Neural cell (in vitro differentiated cells): ENCODE results near the gene AGBL1. TPM values are rescaled to one million over a fixed set of nuclear protein-coding genes. Genes with fewer than 3 reads are reported as not detected.

Experiments used
- H2AFZ ChIP-seq: fragments of 200-600, 300-800 bp; sonication (generic), shearing (Covaris generic); 2 replicates; pipeline ENCODE4 v1.6.0; 2014; ENCODE audit warnings: low read depth, mild to moderate bottlenecking, antibody characterized with exemption, low read length, moderate library complexity
- H3F3A ChIP-seq: fragments of 200-600 bp; shearing (Covaris generic); 2 replicates; pipeline ENCODE4 v1.6.1; 2016; ENCODE audit warnings: mild to moderate bottlenecking, moderate library complexity, mixed read lengths, antibody characterized with exemption, low read length; ENCODE audit not compliant: insufficient read depth, poor library complexity, severe bottlenecking
- H3K27ac ChIP-seq: fragments of 200-600, 300-800 bp; sonication (generic), shearing (Covaris generic); 2 replicates; pipeline ENCODE4 v1.5.1; 2014; ENCODE audit warnings: mild to moderate bottlenecking, low read length, moderate library complexity
- H3K27me3 ChIP-seq: fragments of 300-800, 200-600 bp; sonication (generic), shearing (Covaris generic); 2 replicates; pipeline ENCODE4 v1.6.0; 2014; ENCODE audit warnings: mild to moderate bottlenecking, low read depth, low read length, moderate library complexity; ENCODE audit not compliant: insufficient read depth
- H3K36me3 ChIP-seq: fragments of 300-800, 200-600 bp; sonication (generic), shearing (Covaris generic); 2 replicates; pipeline ENCODE4 v1.5.1; 2014; ENCODE audit warnings: mild to moderate bottlenecking, antibody characterized with exemption, low read length, moderate library complexity; ENCODE audit not compliant: insufficient read depth
- H3K4me2 ChIP-seq: fragments of 300-800, 200-600 bp; sonication (generic), shearing (Covaris generic); 2 replicates; pipeline ENCODE4 v1.6.0; 2014; ENCODE audit warnings: mild to moderate bottlenecking, low read length
- H3K4me3 ChIP-seq: fragments of 300-800, 200-600 bp; sonication (generic), shearing (Covaris generic); 2 replicates; pipeline ENCODE4 v1.5.1; 2014; ENCODE audit warnings: mild to moderate bottlenecking, low read length, moderate library complexity
- H3K79me2 ChIP-seq: fragments of 200-600 bp; shearing (Covaris generic); replicated peaks from 2 replicates; pipeline ENCODE4 v1.6.0; 2014; ENCODE audit warnings: mild to moderate bottlenecking, low read length, moderate library complexity; ENCODE audit not compliant: insufficient read depth
- H3K9ac ChIP-seq: fragments of 300-800, 200-600 bp; sonication (generic), shearing (Covaris generic); 2 replicates; pipeline ENCODE4 v1.6.1; 2016; ENCODE audit warnings: mild to moderate bottlenecking, low read length, mixed read lengths
- H3K9me2 ChIP-seq: fragments of 200-600 bp; shearing (Covaris generic); 2 replicates; pipeline ENCODE4 v1.6.1; 2016; ENCODE audit warnings: mild to moderate bottlenecking, low read length, mixed read lengths; ENCODE audit not compliant: insufficient read depth
- H3K9me3 ChIP-seq: fragments of 200-600, 300-800 bp; sonication (generic), shearing (Covaris generic); 2 replicates; pipeline ENCODE4 v1.6.1; 2016; ENCODE audit warnings: mild to moderate bottlenecking, mixed run types, low read length, moderate library complexity, mixed read lengths
- H4K20me1 ChIP-seq: fragments of 200-600 bp; shearing (Covaris generic); 2 replicates; pipeline ENCODE4 v1.6.1; 2016; ENCODE audit warnings: mild to moderate bottlenecking, mixed run types; ENCODE audit not compliant: insufficient read depth
- EP300 ChIP-seq: fragments of 450-650 bp; conservative IDR thresholded peaks from 2 replicates; pipeline ENCODE4 v1.6.1; 2014; ENCODE audit warnings: antibody characterized with exemption, mild to moderate bottlenecking, moderate library complexity; ENCODE audit not compliant: poor library complexity, severe bottlenecking
- EZH2 ChIP-seq: fragments of 200-600, 300-800 bp; shearing (Covaris generic), sonication (generic); IDR thresholded peaks from 2 replicates; pipeline ENCODE4 v1.6.1; 2014; ENCODE audit warnings: antibody characterized with exemption, low read length, borderline replicate concordance, mild to moderate bottlenecking; ENCODE audit not compliant: insufficient read depth, poor library complexity, severe bottlenecking
- MXI1 ChIP-seq: fragments of 450-650 bp; conservative IDR thresholded peaks from 2 replicates; pipeline ENCODE4 v1.6.1; 2014; ENCODE audit warnings: antibody characterized with exemption, mild to moderate bottlenecking; ENCODE audit not compliant: poor library complexity, severe bottlenecking
- POLR2AphosphoS5 ChIP-seq: IDR thresholded peaks from 2 replicates; pipeline ENCODE4 v1.6.1; 2012
- RAD21 ChIP-seq: fragments of 450-650 bp; conservative IDR thresholded peaks from 2 replicates; pipeline ENCODE4 v1.6.1; 2014; ENCODE audit warnings: antibody characterized with exemption, mild to moderate bottlenecking, moderate library complexity
- REST ChIP-seq: IDR thresholded peaks from 2 replicates; pipeline ENCODE4 v1.6.1; 2012; ENCODE audit warnings: borderline replicate concordance
- SMC3 ChIP-seq: fragments of 450-650 bp; conservative IDR thresholded peaks from 2 replicates; pipeline ENCODE4 v1.6.1; 2014; ENCODE audit warnings: antibody characterized with exemption, mild to moderate bottlenecking, moderate library complexity; ENCODE audit not compliant: poor library complexity
- TAF1 ChIP-seq: IDR thresholded peaks from 2 replicates; pipeline ENCODE4 v1.6.1; 2012; ENCODE audit warnings: low read depth
- polyA plus RNA-seq: library from polyadenylated mRNA; depleted of rRNA; stranded (reverse); fragments of >200 nt; gene quantifications from 2 replicates; pipeline ENCODE4 v1.2.3, GENCODE V29; 2014
- TF ChIP-seq, protein P1 (sequence below): fragments of 450-650 bp; IDR thresholded peaks from 2 replicates; pipeline ENCODE4 v1.5.1; 2014; ENCODE audit warnings: antibody characterized with exemption, mild to moderate bottlenecking, moderate library complexity; ENCODE audit not compliant: poor library complexity, severe bottlenecking

The AGBL1 gene
- polyA plus RNA-seq, 1 donor from 2014 or later: 0.12 TPM

- H3F3A ChIP-seq: no peaks in the 10 kb centered on the region
- H3K4me3 ChIP-seq: no peak overlapping the region
- no peaks in the 10 kb centered on the region for H3K9me2 ChIP-seq
- no peak overlapping the region for H2AFZ ChIP-seq
- no peaks in the 10 kb centered on the region for H4K20me1 ChIP-seq
- no peaks in the 10 kb centered on the region for H3K36me3 ChIP-seq
- no peaks in the 10 kb centered on the region for H3K9me3 ChIP-seq
- H3K79me2 ChIP-seq: no peaks in the 10 kb centered on the region
- H3K27me3 ChIP-seq: no peaks in the 10 kb centered on the region
- TF ChIP-seq MXI1 (no peak), SMC3 (no peak), EZH2 (no peak), RAD21 (no peak), POLR2AphosphoS5 (no peak), EP300 (no peak), REST (no peak), TAF1 (no peak)
- TF ChIP-seq, protein P1, sequence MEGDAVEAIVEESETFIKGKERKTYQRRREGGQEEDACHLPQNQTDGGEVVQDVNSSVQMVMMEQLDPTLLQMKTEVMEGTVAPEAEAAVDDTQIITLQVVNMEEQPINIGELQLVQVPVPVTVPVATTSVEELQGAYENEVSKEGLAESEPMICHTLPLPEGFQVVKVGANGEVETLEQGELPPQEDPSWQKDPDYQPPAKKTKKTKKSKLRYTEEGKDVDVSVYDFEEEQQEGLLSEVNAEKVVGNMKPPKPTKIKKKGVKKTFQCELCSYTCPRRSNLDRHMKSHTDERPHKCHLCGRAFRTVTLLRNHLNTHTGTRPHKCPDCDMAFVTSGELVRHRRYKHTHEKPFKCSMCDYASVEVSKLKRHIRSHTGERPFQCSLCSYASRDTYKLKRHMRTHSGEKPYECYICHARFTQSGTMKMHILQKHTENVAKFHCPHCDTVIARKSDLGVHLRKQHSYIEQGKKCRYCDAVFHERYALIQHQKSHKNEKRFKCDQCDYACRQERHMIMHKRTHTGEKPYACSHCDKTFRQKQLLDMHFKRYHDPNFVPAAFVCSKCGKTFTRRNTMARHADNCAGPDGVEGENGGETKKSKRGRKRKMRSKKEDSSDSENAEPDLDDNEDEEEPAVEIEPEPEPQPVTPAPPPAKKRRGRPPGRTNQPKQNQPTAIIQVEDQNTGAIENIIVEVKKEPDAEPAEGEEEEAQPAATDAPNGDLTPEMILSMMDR: no peak
- no peak overlapping the region for H3K27ac ChIP-seq
- H3K4me2 ChIP-seq: no peak overlapping the region
- no peak overlapping the region for H3K9ac ChIP-seq
Measured at GRCh38 chr15:86834115-86834863, 754.6 kb downstream of the AGBL1 start.

DNA sequence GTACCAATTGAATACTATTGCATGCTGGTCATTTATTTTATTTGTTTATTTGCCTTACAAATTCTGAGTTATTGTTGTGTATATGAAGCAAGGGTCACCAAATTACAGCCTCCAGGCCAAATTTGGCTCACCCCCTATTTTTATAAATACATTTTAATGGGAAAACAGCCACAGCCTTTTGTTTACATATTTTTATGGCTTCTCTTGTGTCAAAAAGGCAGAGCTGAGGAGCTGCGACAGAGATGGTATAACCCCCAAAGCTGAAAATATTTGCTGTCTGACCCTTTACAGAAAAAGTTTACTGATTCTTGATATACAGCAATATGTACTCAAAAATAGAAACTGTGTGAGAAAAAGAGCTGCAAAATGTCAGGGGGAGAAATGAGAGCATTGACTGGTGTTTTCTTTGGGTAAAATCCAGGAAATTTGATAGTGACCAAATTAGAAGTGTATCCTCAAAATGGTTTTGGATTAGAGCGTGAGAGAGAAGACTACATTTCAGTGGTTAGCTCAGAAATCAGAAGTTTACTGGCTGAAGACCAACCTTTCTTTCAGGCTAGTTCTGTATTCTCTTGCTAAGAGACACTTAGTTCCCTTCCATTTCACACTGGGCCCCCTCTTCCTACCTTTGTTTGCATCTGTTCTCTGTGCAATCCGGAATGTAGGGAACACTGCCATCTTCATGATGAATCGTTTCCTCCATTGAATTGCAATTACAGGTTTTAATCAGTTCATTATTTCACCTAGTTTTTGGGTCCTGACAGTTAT, 757.8 kb downstream of the AGBL1 start:
- H3K4me3 ChIP-seq: no peak overlapping the region

More for the DNA sequence above, 757.8 kb downstream of the AGBL1 start:
- Histone ChIP-seq H3K9me3 (no peaks in the 10 kb centered on the region), H3K79me2 (no peaks in the 10 kb centered on the region), H3K4me2 (no peak overlapping the region), H3K36me3 (no peaks in the 10 kb centered on the region), H3K27ac (no peak overlapping the region), H3F3A (no peaks in the 10 kb centered on the region), H3K27me3 (no peaks in the 10 kb centered on the region), H4K20me1 (no peaks in the 10 kb centered on the region), H3K9me2 (no peaks in the 10 kb centered on the region), H2AFZ (no peak overlapping the region), H3K9ac (no peak overlapping the region)
- TF ChIP-seq EZH2: no peak
